ENCODE results near the gene BCR.

DNA sequence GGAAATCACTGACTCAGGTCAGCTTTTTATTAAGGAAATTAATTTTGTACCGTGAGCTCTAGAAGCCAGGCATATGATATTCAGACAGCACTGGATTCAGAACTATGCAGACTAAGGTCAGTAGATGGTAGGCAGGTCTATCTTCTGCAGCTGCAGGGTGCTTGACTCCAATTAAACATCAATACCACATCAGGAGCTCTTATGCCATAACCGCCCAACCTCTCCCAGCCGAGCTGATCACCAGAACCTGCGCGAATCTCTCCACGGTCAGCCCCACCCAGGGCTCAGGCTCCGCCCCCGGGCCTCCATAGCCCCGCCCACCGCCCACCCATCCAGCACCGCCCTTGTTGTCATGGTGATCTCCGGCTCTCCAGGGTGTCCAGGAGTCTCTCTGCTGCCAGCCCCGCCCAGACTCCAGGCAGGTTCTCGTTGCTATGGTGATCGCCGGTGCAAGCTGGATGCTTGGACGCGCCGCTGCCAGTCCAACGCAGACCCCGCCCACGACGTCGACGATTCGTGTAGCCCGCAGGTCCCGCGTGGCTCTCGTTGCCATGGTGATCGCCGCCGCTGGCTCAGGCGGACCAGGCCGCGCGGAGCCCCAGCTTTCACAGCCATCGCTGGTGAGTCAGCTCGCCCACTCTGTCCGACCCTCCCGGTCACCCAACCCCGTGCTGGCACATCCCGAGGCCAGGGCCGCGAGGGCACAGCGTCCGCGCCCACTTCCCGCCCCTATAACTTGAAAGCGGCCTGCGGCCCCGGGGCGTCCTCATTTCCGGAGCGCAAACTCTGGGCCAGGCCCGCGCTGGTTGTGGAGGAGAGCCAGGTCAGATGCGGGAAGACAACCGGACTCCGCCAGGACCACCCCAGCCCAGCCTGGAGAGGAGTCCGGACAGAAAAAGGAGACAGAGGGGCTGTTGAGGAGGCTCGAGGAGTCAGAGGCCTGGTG, 35.1 kb upstream of the BCR start, which contains the start of gene RAB36:
- TF ChIP-seq, protein P1, sequence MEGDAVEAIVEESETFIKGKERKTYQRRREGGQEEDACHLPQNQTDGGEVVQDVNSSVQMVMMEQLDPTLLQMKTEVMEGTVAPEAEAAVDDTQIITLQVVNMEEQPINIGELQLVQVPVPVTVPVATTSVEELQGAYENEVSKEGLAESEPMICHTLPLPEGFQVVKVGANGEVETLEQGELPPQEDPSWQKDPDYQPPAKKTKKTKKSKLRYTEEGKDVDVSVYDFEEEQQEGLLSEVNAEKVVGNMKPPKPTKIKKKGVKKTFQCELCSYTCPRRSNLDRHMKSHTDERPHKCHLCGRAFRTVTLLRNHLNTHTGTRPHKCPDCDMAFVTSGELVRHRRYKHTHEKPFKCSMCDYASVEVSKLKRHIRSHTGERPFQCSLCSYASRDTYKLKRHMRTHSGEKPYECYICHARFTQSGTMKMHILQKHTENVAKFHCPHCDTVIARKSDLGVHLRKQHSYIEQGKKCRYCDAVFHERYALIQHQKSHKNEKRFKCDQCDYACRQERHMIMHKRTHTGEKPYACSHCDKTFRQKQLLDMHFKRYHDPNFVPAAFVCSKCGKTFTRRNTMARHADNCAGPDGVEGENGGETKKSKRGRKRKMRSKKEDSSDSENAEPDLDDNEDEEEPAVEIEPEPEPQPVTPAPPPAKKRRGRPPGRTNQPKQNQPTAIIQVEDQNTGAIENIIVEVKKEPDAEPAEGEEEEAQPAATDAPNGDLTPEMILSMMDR (conservative IDR thresholded peaks at IDR 0.05; ENCODE audit: low read length): no peak
- TF ChIP-seq EZH2phosphoT487 (IDR thresholded peaks at IDR 0.05; ENCODE audit: borderline replicate concordance, low read depth, low read length): no peak
